A204.1 (cell line): ENCODE measurements around the gene DNAJB6.

Experiments used
- FAIRE-seq: peaks from 2 replicates; lab custom pipeline; 2012; peaks lifted over from hg19 to GRCh38; lab: Jason Lieb, UNC

Gene DNAJB6

GRCh38 chr7:157370742-157371141, 33.9 kb downstream of the DNAJB6 start:
- FAIRE-seq, result no peak

GRCh38 chr7:157371296-157371695, 34.5 kb downstream of the DNAJB6 start:
- FAIRE-seq, result no peak

- no peak for FAIRE-seq
These were observed 35.8 kb downstream of the DNAJB6 start for GRCh38 chr7:157372300-157373232.

GRCh38 chr7:157373493-157373892, 36.7 kb downstream of the DNAJB6 start:
- FAIRE-seq, result no peak

- no peak for FAIRE-seq
These were observed 38.6 kb downstream of the DNAJB6 start for GRCh38 chr7:157375410-157375809.

- FAIRE-seq, result no peak
These were observed 40.8 kb downstream of the DNAJB6 start for GRCh38 chr7:157377436-157378124.

- FAIRE-seq, result no peak
These were observed 41.6 kb downstream of the DNAJB6 start for GRCh38 chr7:157378390-157378789.

GRCh38 chr7:157379493-157379892, 42.7 kb downstream of the DNAJB6 start:
- FAIRE-seq, result no peak

- no peak for FAIRE-seq
These were observed 43.6 kb downstream of the DNAJB6 start for GRCh38 chr7:157380416-157380815.

- no peak for FAIRE-seq
These were observed 47.1 kb downstream of the DNAJB6 start for GRCh38 chr7:157383868-157384267.

- no peak for FAIRE-seq
These were observed 47.5 kb downstream of the DNAJB6 start for GRCh38 chr7:157384301-157384700.

GRCh38 chr7:157386979-157387800, 50.4 kb downstream of the DNAJB6 start:
- no peak for FAIRE-seq

GRCh38 chr7:157388301-157388700, 51.5 kb downstream of the DNAJB6 start:
- no peak for FAIRE-seq

GRCh38 chr7:157389951-157390730, 53.3 kb downstream of the DNAJB6 start:
- FAIRE-seq, result no peak

- no peak for FAIRE-seq
These were observed 54.4 kb downstream of the DNAJB6 start for GRCh38 chr7:157391036-157391710.

- FAIRE-seq, result no peak
These were observed 55.6 kb downstream of the DNAJB6 start for GRCh38 chr7:157392256-157393037.

- no peak for FAIRE-seq
These were observed 57.7 kb downstream of the DNAJB6 start for GRCh38 chr7:157394246-157395191.

- no peak for FAIRE-seq
These were observed 58.4 kb downstream of the DNAJB6 start for GRCh38 chr7:157395206-157395605.
